Endothelial cell of coronary artery (primary cell): ENCODE data around the gene AJUBA. TPM values are rescaled to one million over a fixed set of nuclear protein-coding genes. Genes with fewer than 3 reads are reported as not detected.

Experiments used
- total RNA-seq: library from RNA; depleted of rRNA; stranded (reverse); fragments of >200 nt; gene quantifications from 2 replicates; pipeline ENCODE4 v1.2.3, GENCODE V29; 2014

Gene AJUBA
- 40.2 and 86.7 TPM in 2 replicates for total RNA-seq

DNA sequence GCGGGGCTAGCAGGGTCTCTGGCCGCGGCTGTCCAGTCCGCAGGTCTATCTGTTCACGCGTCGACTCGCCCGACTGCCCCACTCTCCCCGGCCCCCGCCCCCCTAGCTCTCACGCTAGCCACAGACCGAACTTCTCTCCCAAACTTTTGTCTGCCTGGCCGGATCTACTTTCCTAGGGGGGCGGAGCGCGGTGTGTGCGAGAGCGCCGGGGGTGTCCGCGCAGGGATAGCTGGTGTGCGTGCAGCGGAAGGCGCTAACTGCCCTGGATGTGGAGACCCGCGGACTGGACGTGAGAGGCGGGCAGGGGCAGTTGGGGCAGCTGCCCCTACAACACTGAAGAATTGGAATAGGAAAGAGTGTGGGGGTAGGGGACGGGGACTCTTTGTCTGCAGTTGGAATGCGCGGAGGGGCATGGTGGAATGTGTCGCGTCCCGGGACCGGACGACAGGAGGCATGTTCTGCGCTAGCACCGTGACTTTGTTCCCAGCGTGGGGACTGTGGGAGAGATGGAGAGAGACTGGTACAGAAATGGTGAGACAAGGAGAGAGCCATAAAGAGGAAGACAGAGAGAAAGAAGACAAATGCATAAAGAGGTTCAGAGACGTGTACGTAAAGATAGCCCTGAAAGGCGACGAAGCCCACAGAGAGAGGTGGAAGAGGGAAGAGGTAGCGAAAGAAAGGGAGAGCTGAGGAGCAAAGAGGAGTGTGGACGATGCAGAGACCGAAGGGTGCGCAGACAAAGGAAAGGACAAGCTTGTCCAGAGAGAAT, at the start of gene AJUBA:
TSS of gene AJUBA (minus strand) at position 75 of the 769 bp plus-strand sequence. CDS start 285 bp downstream, outside the sequence.

DNA sequence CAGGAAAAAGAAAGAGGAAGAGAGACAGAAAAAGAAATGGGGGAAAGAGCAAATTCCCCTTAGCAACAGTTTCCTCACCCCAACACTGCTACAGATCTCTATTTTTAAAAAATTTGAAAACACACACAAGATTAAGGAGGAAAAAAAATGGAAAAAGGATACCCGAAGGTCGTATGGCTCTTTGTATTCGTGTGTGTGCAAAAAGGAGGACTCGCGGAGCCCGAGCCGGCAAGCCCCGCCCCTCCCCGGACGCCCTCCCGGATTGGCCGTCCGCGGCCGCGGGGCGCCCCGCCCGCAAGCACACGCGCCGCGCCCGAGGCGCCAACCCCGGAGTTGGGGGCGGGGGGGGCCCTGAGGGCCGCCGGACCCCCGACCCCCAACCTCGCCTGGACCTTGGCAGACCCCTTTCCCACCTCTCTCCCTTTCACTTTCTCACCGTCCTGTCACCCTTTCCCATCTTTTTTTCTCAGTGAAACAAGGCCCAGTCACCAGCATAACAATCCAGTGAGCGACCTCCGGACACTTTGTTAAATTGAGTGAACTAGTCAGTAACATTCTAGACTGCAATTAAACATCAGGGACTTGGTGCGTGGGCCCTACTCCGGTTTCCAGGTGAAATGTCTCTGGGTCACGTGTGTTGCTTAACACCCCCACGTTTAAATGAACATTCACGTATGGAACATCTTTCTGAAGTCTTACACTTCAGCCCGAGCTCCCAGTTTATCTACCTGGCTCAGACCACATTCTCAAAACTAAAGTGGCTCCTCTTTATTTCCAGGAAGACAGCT, 27.8 kb upstream of the AJUBA start, which contains the start of gene C14orf93:
TSS of gene C14orf93 (minus strand) at position 205 of the 788 bp plus-strand sequence. CDS start 11,120 bp downstream, outside the sequence.

DNA sequence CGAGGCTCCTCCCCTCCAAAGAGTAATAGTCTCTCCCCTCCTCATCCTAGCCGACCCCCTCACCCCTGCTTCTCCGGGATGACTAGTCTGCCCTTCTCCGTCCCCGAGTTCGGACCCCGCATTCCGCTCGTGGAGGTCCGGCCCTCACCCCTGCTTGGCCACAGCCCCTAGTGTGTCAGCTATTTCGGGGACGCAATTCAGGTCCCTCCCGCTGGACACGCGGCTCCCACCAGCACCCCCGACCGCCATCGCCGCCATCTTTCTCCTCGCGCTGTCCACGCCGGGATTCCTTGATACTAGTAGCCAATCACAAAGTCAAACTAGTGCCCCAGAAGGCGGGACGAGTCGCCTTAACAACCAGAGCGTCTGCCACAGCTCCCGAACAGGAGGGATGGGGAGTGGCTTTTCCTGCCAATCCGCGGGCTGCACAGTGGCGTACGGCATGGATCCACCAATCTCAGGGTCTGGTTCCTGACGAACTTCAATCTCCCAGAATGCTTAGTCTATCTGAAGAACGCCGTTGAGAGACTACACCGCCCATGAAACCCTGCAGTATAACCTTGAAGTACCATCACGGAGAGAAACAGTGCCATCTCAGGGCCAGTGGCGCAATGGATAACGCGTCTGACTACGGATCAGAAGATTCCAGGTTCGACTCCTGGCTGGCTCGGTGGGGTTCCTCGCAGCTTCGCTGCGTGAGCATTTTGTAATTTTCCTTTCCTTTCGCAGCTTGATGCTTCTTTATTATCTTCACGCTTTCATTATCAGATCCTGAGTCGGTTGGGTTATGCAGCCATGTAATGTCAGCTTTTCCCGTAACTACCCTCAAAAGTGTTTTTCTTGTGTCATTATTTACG, 53.0 kb downstream of the AJUBA start, which contains the start of gene PRMT5:
TSS of gene PRMT5 (minus strand) at position 273 of the 857 bp plus-strand sequence. CDS start at position 258, 15 bp downstream.

Other genes with a start within 250 kb of the AJUBA start
- gene OXA1L, start 215.9 kb downstream of the AJUBA start, total RNA-seq, result 78.5 and 87.6 TPM in 2 replicates
- 13.6 and 16.0 TPM in 2 replicates for gene SLC7A7, start 167.1 kb downstream of the AJUBA start, total RNA-seq
- 53.7 and 81.0 TPM in 2 replicates for gene MRPL52, start 152.7 kb downstream of the AJUBA start, total RNA-seq
- 236 and 368 TPM in 2 replicates for gene MMP14, start 146.0 kb downstream of the AJUBA start, total RNA-seq
- gene LRP10, start 110.8 kb downstream of the AJUBA start, total RNA-seq, result 44.2 and 65.4 TPM in 2 replicates
- gene REM2, start 99.3 kb downstream of the AJUBA start, total RNA-seq, result 0.09 TPM in 2 replicates
- 43.6 and 50.5 TPM in 2 replicates for gene RBM23, start 63.4 kb downstream of the AJUBA start, total RNA-seq
- gene PRMT5, start 53.2 kb downstream of the AJUBA start, total RNA-seq, result 45.9 and 71.5 TPM in 2 replicates
- gene HAUS4, start 25.5 kb downstream of the AJUBA start, total RNA-seq, result 33.0 and 38.8 TPM in 2 replicates
- gene C14orf93, start 27.6 kb upstream of the AJUBA start, total RNA-seq, result 4.9 and 5.3 TPM in 2 replicates
- 258 and 313 TPM in 2 replicates for gene PSMB5, start 52.3 kb upstream of the AJUBA start, total RNA-seq
- not detected in 2 replicates for gene PSMB11, start 59.7 kb upstream of the AJUBA start, total RNA-seq
- gene CDH24, start 75.0 kb upstream of the AJUBA start, total RNA-seq, result 13.9 and 15.7 TPM in 2 replicates
- 83.1 and 91.2 TPM in 2 replicates for gene ACIN1, start 112.6 kb upstream of the AJUBA start, total RNA-seq
- gene C14orf119, start 113.0 kb upstream of the AJUBA start, total RNA-seq, result 57.6 and 64.3 TPM in 2 replicates
- gene CIROP, start 122.4 kb upstream of the AJUBA start, total RNA-seq, result not detected in 2 replicates
- gene CEBPE, start 136.7 kb upstream of the AJUBA start, total RNA-seq, result not detected in 2 replicates
- 0.63 TPM in 1 of 2 replicates, not detected in the other for gene SLC7A8, start 201.1 kb upstream of the AJUBA start, total RNA-seq